ENCODE measurements around the gene TOMM40L. TPM values are rescaled to one million over a fixed set of nuclear protein-coding genes. Genes with fewer than 3 reads are reported as not detected.
"Not testable (repeated sequence)": the region's sequence is repeated elsewhere in the genome, so short reads cannot be mapped to it uniquely, and the experiment has no call there.

Gene TOMM40L
- total and polyA plus RNA-seq, 12 donors = 7.0 to 18.4 (median 11.9) TPM

- WGBS, 4 donors = 67 to 78% (median 77%) methylated on average over 6 of the region's 6 CpGs
- peaks cover 5 to 18% of the 10 kb centered on the region in 2 donors for H3K4me1 ChIP-seq (replicated peaks in 1 of 2)
- DNase-seq = no peak
- H3K27me3 ChIP-seq = no peaks in the 10 kb centered on the region
- no peaks in the 10 kb centered on the region for H3K9me3 ChIP-seq (replicated peaks in 1 of 3)
- intact Hi-C loops (cut with DNase I) = loop anchor here in 1 of 2 donors (10.0 kb wide), 2 partner anchors 72 to 152 kb away; no protein-coding TSS in a partner anchor
- TF ChIP-seq CTCF (IDR thresholded peaks at IDR 0.05) (no peak), POLR2A (IDR thresholded peaks at IDR 0.05) (no peak)
- H3K4me3 ChIP-seq = no peak overlapping the region
- H3K27ac ChIP-seq = no peak overlapping the region
- no peaks in the 10 kb centered on the region for H3K36me3 ChIP-seq (replicated peaks in 1 of 2)
These were observed 3.5 kb upstream of the TOMM40L start for GRCh38 chr1:161222175-161223019.

- intact Hi-C loops (cut with DNase I) = loop anchor here in 1 of 2 donors (10.0 kb wide), 2 partner anchors 71 to 151 kb away; no protein-coding TSS in a partner anchor
These were observed 1.8 kb upstream of the TOMM40L start for GRCh38 chr1:161223805-161224694.

GRCh38 chr1:161224695-161225087 is 1.2 kb upstream of the TOMM40L start:
- not testable (repeated sequence) for H3K4me3 ChIP-seq; H3K9me3 ChIP-seq (replicated peaks in 1 of 3); H3K27me3 ChIP-seq; DNase-seq
- Histone ChIP-seq H3K4me1 (replicated peaks in 1 of 2) (peaks cover 5 to 23% of the 10 kb centered on the region in 2 donors), H3K36me3 (replicated peaks in 1 of 2) (peaks cover 0 to 14% of the 10 kb centered on the region in 2 donors), H3K27ac (peak overlapping the region in 1 of 5 donors; percentile 60)
- intact Hi-C loops (cut with DNase I) = loop anchor here (5.0 to 10.0 kb wide), 5 partner anchors 63 to 158 kb away; partner anchors contain the start of gene CFAP126 (in 1 of the 2)
- WGBS, 4 donors = 84 to 91% (median 90%) methylated on average over 13 of the region's 13 CpGs

More at GRCh38 chr1:161223805-161224694, 1.8 kb upstream of the TOMM40L start:
- no peaks in the 10 kb centered on the region for H3K27me3 ChIP-seq
- H3K36me3 ChIP-seq (replicated peaks in 1 of 2) = peaks cover 0 to 9% of the 10 kb centered on the region in 2 donors
- 87 to 91% (median 90%) methylated on average over 7 of the region's 7 CpGs for WGBS, 4 donors
- H3K4me3 ChIP-seq = no peak overlapping the region
- H3K4me1 ChIP-seq (replicated peaks in 1 of 2) = peaks cover 5 to 23% of the 10 kb centered on the region in 2 donors
- DNase-seq = no peak
- H3K9me3 ChIP-seq (replicated peaks in 1 of 3) = no peaks in the 10 kb centered on the region
- H3K27ac ChIP-seq = no peak overlapping the region
- no peak for TF ChIP-seq POLR2A (IDR thresholded peaks at IDR 0.05)
- no peak for TF ChIP-seq CTCF (IDR thresholded peaks at IDR 0.05)

- intact Hi-C loops (cut with DNase I) = loop anchor here (5.0 to 10.0 kb wide), 5 partner anchors 62 to 157 kb away; partner anchors contain the start of gene CFAP126 (in 1 of the 2)
- peak overlapping the region in 4 of 5 donors; percentile 14 to 60 (median 36) for H3K27ac ChIP-seq
- H3K27me3 ChIP-seq = no peaks in the 10 kb centered on the region
- no peak for TF ChIP-seq CTCF (IDR thresholded peaks at IDR 0.05)
- TF ChIP-seq POLR2A (IDR thresholded peaks at IDR 0.05) = no peak
- H3K36me3 ChIP-seq (replicated peaks in 1 of 2) = peaks cover 0 to 18% of the 10 kb centered on the region in 2 donors
- 65 to 77% (median 74%) methylated on average over 7 of the region's 7 CpGs for WGBS, 4 donors
- H3K4me3 ChIP-seq = no peak overlapping the region
- no peaks in the 10 kb centered on the region for H3K9me3 ChIP-seq (replicated peaks in 1 of 3)
- DNase-seq = no peak
- H3K4me1 ChIP-seq (replicated peaks in 1 of 2) = peaks cover 5 to 23% of the 10 kb centered on the region in 2 donors
These were observed 704 bp upstream of the TOMM40L start for GRCh38 chr1:161225178-161225533.

All from adrenal gland (tissue), 12 donors.